H1 (cell line): ENCODE data around the gene PPM1F. TPM values are rescaled to one million over a fixed set of nuclear protein-coding genes. Genes with fewer than 3 reads are reported as not detected.

Experiments used
- CHD7 ChIP-seq: fragments of 300-600 bp; sonication (generic); IDR thresholded peaks from 2 replicates; pipeline ENCODE4 v1.7.1; 2012; ENCODE audit warnings: low read length, moderate library complexity, mild to moderate bottlenecking, inconsistent platforms; ENCODE audit not compliant: insufficient replicate concordance
- polyA plus RNA-seq, 7 experiments: library from polyadenylated mRNA; depleted of rRNA in 3 of 7; stranded (reverse) in 5 of 7; unstranded in 2 of 7; fragments of >200 nt in 5 of 7; fragments of 200-250 nt in 2 of 7; gene quantifications; 1 replicate in 5 of 7; 2 replicates in 1 of 7; 4 replicates in 1 of 7; pipeline versions ENCODE4 v1.2.1 to v1.2.3, GENCODE V29; 2011 to 2013; ENCODE audit warnings: missing spikeins in 2 of 7, mixed read lengths in 2 of 7
- total RNA-seq: library from RNA; stranded (reverse); fragmentation: NEBNext Ultra II Directional; extraction: Animal tissue kit (Norgen Biotek cat#: 25700); gene quantifications from 2 replicates; pipeline ENCODE4 v1.2.1, GENCODE V29; 2021

PPM1F gene
- total and polyA plus RNA-seq, 2 of the 8 experiments (the other 6 are each of a cell fraction or from before 2014, with no cell fraction given) = 12.4 to 22.8 TPM

- no peak for TF ChIP-seq CHD7
Observed at GRCh38 chr22:21904250-21904789, 48.3 kb downstream of the PPM1F start (continued).
